Uterus (tissue), 4 donors: ENCODE data around the gene FMN1. TPM values are rescaled to one million over a fixed set of nuclear protein-coding genes. Genes with fewer than 3 reads are reported as not detected.

Experiments
- DNase-seq, 2 donors: peaks; one replicate each; pipeline ENCODE4 v3.0.0-alpha.2; 2019 to 2020
- H3K27ac ChIP-seq, 2 donors: fragments of 200-600 bp; sonication (generic); 1 replicate in 1 of 2; 2 replicates in 1 of 2; pipeline ENCODE4 v1.5.1; 2016 to 2018
- H3K27me3 ChIP-seq, 2 donors: fragments of 200-600 bp; sonication (generic); one replicate each; pipeline ENCODE4 v1.5.1; 2018 to 2019; ENCODE audit warnings: control low read depth in 1 of 2
- H3K36me3 ChIP-seq, 2 donors: fragments of 200-600 bp; sonication (generic); one replicate each; pipeline ENCODE4 v1.5.1; 2019; ENCODE audit warnings: control low read depth in 1 of 2
- H3K4me1 ChIP-seq, 2 donors: fragments of 200-600 bp; sonication (generic); one replicate each; pipeline ENCODE4 v1.5.1; 2018 to 2019; ENCODE audit warnings: control low read depth in 1 of 2
- H3K4me3 ChIP-seq, 2 donors: fragments of 200-600 bp; sonication (generic); 1 replicate in 1 of 2; 2 replicates in 1 of 2; pipeline ENCODE4 v1.5.1; 2018 to 2019; ENCODE audit warnings: mild to moderate bottlenecking in 1 of 2
- H3K9me3 ChIP-seq, 2 donors: fragments of 200-600 bp; sonication (generic); one replicate each; pipeline ENCODE4 v1.5.1; 2019; ENCODE audit warnings: control low read depth in 1 of 2
- CTCF ChIP-seq, 4 experiments: fragments of 200-600 bp in 2 of 4; fragments of 450-650 bp in 2 of 4; sonication (generic) in 2 of 4; IDR thresholded peaks; one replicate each; pipeline ENCODE4 v1.5.1; 2016 to 2019; ENCODE audit warnings: antibody characterized with exemption in 4 of 4, mild to moderate bottlenecking in 2 of 4, moderate library complexity in 1 of 4
- POLR2A ChIP-seq, 2 donors: fragments of 450-650 bp; IDR thresholded peaks; one replicate each; pipeline ENCODE4 v1.6.1; 2016; ENCODE audit warnings: antibody characterized with exemption in 2 of 2, mild to moderate bottlenecking in 1 of 2, moderate library complexity in 1 of 2
- intact Hi-C: fragments of 100-400 bp; cut with DNase I; formaldehyde crosslinking; loops from one replicate; pipeline ENCODE4 v1.15.1; 2023; ENCODE audit warnings: low total_unique reads
- total RNA-seq, 4 donors: library from RNA; depleted of rRNA in 3 of 4; stranded (reverse); fragments of >200 nt in 3 of 4; gene quantifications; one replicate each; pipeline versions ENCODE4 v1.1.0 to v1.2.4, GENCODE V29; 2014 to 2023
- donor health status: DM: yes; HTN: yes; CAD: no.

FMN1 gene
- total RNA-seq, 4 donors from 2014 or later, result 1.3 to 9.3 (median 5.0) TPM

- intact Hi-C loops, result no loop called here
- DNase-seq, result no peak
- TF ChIP-seq CTCF (IDR thresholded peaks at IDR 0.05) (no peak), POLR2A (IDR thresholded peaks at IDR 0.05) (no peak)
- peak overlapping the region; percentile 65 to 74 for H3K27ac ChIP-seq
- H3K4me3 ChIP-seq, result no peak overlapping the region
- no peaks in the 10 kb centered on the region for H3K27me3 ChIP-seq
- H3K4me1 ChIP-seq, result peaks cover 0 to 3% of the 10 kb centered on the region in 2 donors
- no peaks in the 10 kb centered on the region for H3K9me3 ChIP-seq
- no peaks in the 10 kb centered on the region for H3K36me3 ChIP-seq
These were observed 321.0 kb downstream of the FMN1 start for GRCh38 chr15:32873284-32874114.

- H3K4me1 ChIP-seq, result peaks cover 0 to 3% of the 10 kb centered on the region in 2 donors
- peak; percentile 74 to 75 for DNase-seq
- no peak for TF ChIP-seq CTCF (IDR thresholded peaks at IDR 0.05)
- TF ChIP-seq POLR2A (IDR thresholded peaks at IDR 0.05), result no peak
- intact Hi-C loops, result no loop called here
- no peaks in the 10 kb centered on the region for H3K27me3 ChIP-seq
- no peak overlapping the region for H3K4me3 ChIP-seq
- no peaks in the 10 kb centered on the region for H3K9me3 ChIP-seq
- no peaks in the 10 kb centered on the region for H3K36me3 ChIP-seq
- peak overlapping the region; percentile 65 to 74 for H3K27ac ChIP-seq
These were observed 321.8 kb downstream of the FMN1 start for GRCh38 chr15:32872621-32873283.

GRCh38 chr15:32871883-32872282 lies 322.6 kb downstream of the FMN1 start:
- intact Hi-C loops, result no loop called here
- DNase-seq, result no peak
- Histone ChIP-seq H3K27me3 (no peaks in the 10 kb centered on the region), H3K27ac (peak overlapping the region; percentile 65 to 74), H3K4me3 (no peak overlapping the region), H3K4me1 (peaks cover 0 to 3% of the 10 kb centered on the region in 2 donors), H3K36me3 (no peaks in the 10 kb centered on the region), H3K9me3 (no peaks in the 10 kb centered on the region)
- no peak for TF ChIP-seq CTCF (IDR thresholded peaks at IDR 0.05)
- no peak for TF ChIP-seq POLR2A (IDR thresholded peaks at IDR 0.05)

- Histone ChIP-seq H3K9me3 (no peaks in the 10 kb centered on the region), H3K36me3 (no peaks in the 10 kb centered on the region), H3K4me1 (peaks cover 0 to 3% of the 10 kb centered on the region in 2 donors), H3K27me3 (no peaks in the 10 kb centered on the region), H3K27ac (no peak overlapping the region), H3K4me3 (no peak overlapping the region)
- intact Hi-C loops, result no loop called here
- DNase-seq, result no peak
- no peak for TF ChIP-seq CTCF (IDR thresholded peaks at IDR 0.05)
- TF ChIP-seq POLR2A (IDR thresholded peaks at IDR 0.05), result no peak
These were observed 324.1 kb downstream of the FMN1 start for GRCh38 chr15:32870240-32871033.
